Thoracic aorta (tissue), 2 donors: ENCODE results near the gene DAG1. TPM values are rescaled to one million over a fixed set of nuclear protein-coding genes. Genes with fewer than 3 reads are reported as not detected.

Experiments
- ATAC-seq: fragments of 150-250 bp; one replicate; pipeline ENCODE4 v1.8.0; 2017; ENCODE audit warnings: low read depth; ENCODE audit not compliant: insufficient number of reproducible peaks, low FRiP score
- DNase-seq: peaks from one replicate; pipeline ENCODE4 v3.0.0-alpha.2; 2020; ENCODE audit warnings: low spot score
- H3K27ac ChIP-seq, 2 donors: fragments of 200-600 bp; sonication (generic); 1 replicate in 1 of 2; 2 replicates in 1 of 2; pipeline ENCODE4 v1.5.1; 2016; ENCODE audit warnings: mild to moderate bottlenecking in 2 of 2, moderate library complexity in 2 of 2
- H3K27me3 ChIP-seq: fragments of 200-600 bp; sonication (generic); replicated peaks from 2 replicates; pipeline ENCODE4 v1.6.0; 2016; ENCODE audit warnings: mild to moderate bottlenecking; ENCODE audit not compliant: insufficient read depth
- H3K36me3 ChIP-seq: fragments of 200-600 bp; sonication (generic); one replicate; pipeline ENCODE4 v1.5.1; 2016
- H3K4me1 ChIP-seq, 2 donors: fragments of 200-600 bp; sonication (generic); 1 replicate in 1 of 2; 2 replicates in 1 of 2; pipeline versions ENCODE4 v1.5.1 to v1.6.0; 2016; ENCODE audit warnings: low read depth in 2 of 2, mild to moderate bottlenecking in 1 of 2; ENCODE audit not compliant: control insufficient read depth in 1 of 2
- H3K4me3 ChIP-seq: fragments of 200-600 bp; sonication (generic); 2 replicates; pipeline ENCODE4 v1.5.1; 2016; ENCODE audit warnings: mild to moderate bottlenecking
- H3K9me3 ChIP-seq: fragments of 200-600 bp; sonication (generic); 2 replicates; pipeline ENCODE4 v1.5.1; 2016
- CTCF ChIP-seq: fragments of 200-600 bp; sonication (generic); IDR thresholded peaks from one replicate; pipeline ENCODE4 v1.5.1; 2019; ENCODE audit warnings: antibody characterized with exemption
- total RNA-seq, 2 donors: library from RNA; depleted of rRNA; stranded (reverse); fragments of >200 nt; gene quantifications; one replicate each; pipeline versions ENCODE4 v1.1.0 to v1.2.3, GENCODE V29; 2016

DAG1 gene
- total RNA-seq, 2 donors from 2014 or later: 71.9 to 171 TPM

- Histone ChIP-seq H3K4me3 (no peak overlapping the region), H3K27ac (no peak overlapping the region), H3K9me3 (no peaks in the 10 kb centered on the region), H3K27me3 (no peaks in the 10 kb centered on the region), H3K4me1 (no peaks in the 10 kb centered on the region), H3K36me3 (peaks cover 36% of the 10 kb centered on the region)
- TF ChIP-seq CTCF: no peak
- no peak for ATAC-seq
- no peak for DNase-seq
Measured at GRCh38 chr3:49529567-49529966, 59.5 kb downstream of the DAG1 start.

- no peaks in the 10 kb centered on the region for H3K4me1 ChIP-seq
- ATAC-seq (no peak), DNase-seq (no peak)
- no peak overlapping the region for H3K27ac ChIP-seq
- no peak for TF ChIP-seq CTCF
- peaks cover 36% of the 10 kb centered on the region for H3K36me3 ChIP-seq
- H3K27me3 ChIP-seq: no peaks in the 10 kb centered on the region
- no peaks in the 10 kb centered on the region for H3K9me3 ChIP-seq
- no peak overlapping the region for H3K4me3 ChIP-seq
Measured at GRCh38 chr3:49530231-49530630, 60.2 kb downstream of the DAG1 start.

- Histone ChIP-seq H3K9me3 (no peaks in the 10 kb centered on the region), H3K4me1 (no peaks in the 10 kb centered on the region), H3K27me3 (no peaks in the 10 kb centered on the region), H3K4me3 (no peak overlapping the region), H3K36me3 (peaks cover 36% of the 10 kb centered on the region), H3K27ac (no peak overlapping the region)
- DNase-seq: no peak
- ATAC-seq: no peak
- no peak for TF ChIP-seq CTCF
Measured at GRCh38 chr3:49530701-49531100, 60.6 kb downstream of the DAG1 start.

- ATAC-seq (no peak), DNase-seq (no peak)
- H3K4me3 ChIP-seq: no peak overlapping the region
- no peak for TF ChIP-seq CTCF
- no peak overlapping the region for H3K27ac ChIP-seq
- no peaks in the 10 kb centered on the region for H3K27me3 ChIP-seq
- H3K4me1 ChIP-seq: no peaks in the 10 kb centered on the region
- H3K9me3 ChIP-seq: no peaks in the 10 kb centered on the region
- H3K36me3 ChIP-seq: peaks cover 36% of the 10 kb centered on the region
Measured at GRCh38 chr3:49531218-49531617, 61.2 kb downstream of the DAG1 start.

- no peak overlapping the region for H3K4me3 ChIP-seq
- H3K27ac ChIP-seq: no peak overlapping the region
- peaks cover 36% of the 10 kb centered on the region for H3K36me3 ChIP-seq
- TF ChIP-seq CTCF: no peak
- ATAC-seq (no peak), DNase-seq (no peak)
- H3K9me3 ChIP-seq: no peaks in the 10 kb centered on the region
- no peaks in the 10 kb centered on the region for H3K27me3 ChIP-seq
- no peaks in the 10 kb centered on the region for H3K4me1 ChIP-seq
Measured at GRCh38 chr3:49531715-49532114, 61.6 kb downstream of the DAG1 start.
